ENCODE measurements around the gene PGAP3. TPM values are rescaled to one million over a fixed set of nuclear protein-coding genes. Genes with fewer than 3 reads are reported as not detected.
"Not testable (repeated sequence)": the region's sequence is repeated elsewhere in the genome, so short reads cannot be mapped to it uniquely, and the experiment has no call there.

Gene PGAP3
- total RNA-seq, 2 experiments from 2014 or later: 6.4 to 7.4 TPM

DNA sequence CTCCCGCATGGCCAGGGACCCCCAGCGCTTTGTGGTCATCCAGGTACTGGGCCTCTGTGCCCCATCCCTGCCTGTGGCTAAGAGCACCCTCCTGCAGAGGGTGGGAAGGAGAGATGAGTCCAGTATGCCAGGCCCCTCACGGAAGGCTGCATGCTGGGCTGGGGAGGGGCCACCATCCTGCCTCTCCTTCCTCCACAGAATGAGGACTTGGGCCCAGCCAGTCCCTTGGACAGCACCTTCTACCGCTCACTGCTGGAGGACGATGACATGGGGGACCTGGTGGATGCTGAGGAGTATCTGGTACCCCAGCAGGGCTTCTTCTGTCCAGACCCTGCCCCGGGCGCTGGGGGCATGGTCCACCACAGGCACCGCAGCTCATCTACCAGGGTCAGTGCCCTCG, 38.8 kb upstream of the PGAP3 start:
- POLR2A ChIA-PET: no interaction called here
- no peak overlapping the region for H3K27ac Mint-ChIP-seq
- H3K27me3 Mint-ChIP-seq: no peaks in the 10 kb centered on the region
- H3K9me3 Mint-ChIP-seq: no peaks in the 10 kb centered on the region
- peaks cover 17% of the 10 kb centered on the region for H3K4me1 Mint-ChIP-seq (ENCODE audit: low read depth)
- H3K36me3 Mint-ChIP-seq (ENCODE audit: low read depth): peaks cover 16% of the 10 kb centered on the region
- H3K4me3 Mint-ChIP-seq: no peak overlapping the region
- ATAC-seq: no peak
- no peak for DNase-seq
- CTCF ChIA-PET: no interaction called here
- TF ChIP-seq, protein P1, sequence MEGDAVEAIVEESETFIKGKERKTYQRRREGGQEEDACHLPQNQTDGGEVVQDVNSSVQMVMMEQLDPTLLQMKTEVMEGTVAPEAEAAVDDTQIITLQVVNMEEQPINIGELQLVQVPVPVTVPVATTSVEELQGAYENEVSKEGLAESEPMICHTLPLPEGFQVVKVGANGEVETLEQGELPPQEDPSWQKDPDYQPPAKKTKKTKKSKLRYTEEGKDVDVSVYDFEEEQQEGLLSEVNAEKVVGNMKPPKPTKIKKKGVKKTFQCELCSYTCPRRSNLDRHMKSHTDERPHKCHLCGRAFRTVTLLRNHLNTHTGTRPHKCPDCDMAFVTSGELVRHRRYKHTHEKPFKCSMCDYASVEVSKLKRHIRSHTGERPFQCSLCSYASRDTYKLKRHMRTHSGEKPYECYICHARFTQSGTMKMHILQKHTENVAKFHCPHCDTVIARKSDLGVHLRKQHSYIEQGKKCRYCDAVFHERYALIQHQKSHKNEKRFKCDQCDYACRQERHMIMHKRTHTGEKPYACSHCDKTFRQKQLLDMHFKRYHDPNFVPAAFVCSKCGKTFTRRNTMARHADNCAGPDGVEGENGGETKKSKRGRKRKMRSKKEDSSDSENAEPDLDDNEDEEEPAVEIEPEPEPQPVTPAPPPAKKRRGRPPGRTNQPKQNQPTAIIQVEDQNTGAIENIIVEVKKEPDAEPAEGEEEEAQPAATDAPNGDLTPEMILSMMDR (IDR thresholded peaks at IDR 0.05): no peak
- intact Hi-C loops (cut with micrococcal nuclease): no loop called here

DNA sequence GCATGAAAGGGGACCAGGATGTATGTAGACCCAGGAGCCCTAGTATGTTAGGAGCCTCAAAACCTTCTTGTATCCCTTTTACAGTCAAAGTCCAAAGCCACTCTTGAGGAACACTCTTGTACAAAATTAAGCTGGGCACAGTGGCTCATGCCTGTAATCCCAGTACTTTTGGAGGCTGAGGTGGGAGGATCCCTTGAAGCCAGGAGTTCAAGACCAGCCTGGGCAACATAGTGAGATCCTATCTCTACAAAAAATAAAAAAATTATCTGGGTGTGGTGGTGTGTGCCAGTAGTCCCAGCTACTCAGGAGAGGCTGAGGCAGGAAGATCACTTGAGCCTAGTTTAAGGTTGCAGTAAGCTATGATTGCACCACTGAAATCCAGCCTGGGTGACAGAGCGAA, 38.1 kb upstream of the PGAP3 start:
- intact Hi-C loops (cut with micrococcal nuclease); H3K4me3 Mint-ChIP-seq; H3K9me3 Mint-ChIP-seq; H3K27ac Mint-ChIP-seq; ATAC-seq; H3K27me3 Mint-ChIP-seq; DNase-seq: not testable (repeated sequence)
- H3K36me3 Mint-ChIP-seq (ENCODE audit: low read depth): peaks cover 16% of the 10 kb centered on the region
- ChIA-PET CTCF (interaction anchor here (0.8 to 1.1 kb wide), 2 partner anchors 57 to 103 kb away, joined by 4 read pairs; partner anchors contain the start of gene PNMT), POLR2A (interaction anchor here (0.7 to 1.6 kb wide), 3 partner anchors 26 to 37 kb away, joined by 3 read pairs; no protein-coding TSS in a partner anchor)
- H3K4me1 Mint-ChIP-seq (ENCODE audit: low read depth): peaks cover 17% of the 10 kb centered on the region

DNA sequence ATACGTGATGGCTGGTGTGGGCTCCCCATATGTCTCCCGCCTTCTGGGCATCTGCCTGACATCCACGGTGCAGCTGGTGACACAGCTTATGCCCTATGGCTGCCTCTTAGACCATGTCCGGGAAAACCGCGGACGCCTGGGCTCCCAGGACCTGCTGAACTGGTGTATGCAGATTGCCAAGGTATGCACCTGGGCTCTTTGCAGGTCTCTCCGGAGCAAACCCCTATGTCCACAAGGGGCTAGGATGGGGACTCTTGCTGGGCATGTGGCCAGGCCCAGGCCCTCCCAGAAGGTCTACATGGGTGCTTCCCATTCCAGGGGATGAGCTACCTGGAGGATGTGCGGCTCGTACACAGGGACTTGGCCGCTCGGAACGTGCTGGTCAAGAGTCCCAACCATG, 36.9 kb upstream of the PGAP3 start:
- peaks cover 14% of the 10 kb centered on the region for H3K4me1 Mint-ChIP-seq (ENCODE audit: low read depth)
- intact Hi-C loops (cut with micrococcal nuclease): no loop called here
- ChIA-PET CTCF (interaction anchor here (1.3 kb wide), 1 partner anchor 56 kb away, joined by 3 read pairs; the partner anchor contains the start of gene PNMT), POLR2A (interaction anchor here (0.9 to 1.6 kb wide), 2 partner anchors 27 to 36 kb away, joined by 3 read pairs; no protein-coding TSS in a partner anchor)
- H3K27ac Mint-ChIP-seq: no peak overlapping the region
- no peaks in the 10 kb centered on the region for H3K27me3 Mint-ChIP-seq
- H3K4me3 Mint-ChIP-seq: no peak overlapping the region
- ATAC-seq: no peak
- no peak for DNase-seq
- H3K9me3 Mint-ChIP-seq: no peaks in the 10 kb centered on the region
- peaks cover 16% of the 10 kb centered on the region for H3K36me3 Mint-ChIP-seq (ENCODE audit: low read depth)
- TF ChIP-seq, protein P1 (IDR thresholded peaks at IDR 0.05): no peak

DNA sequence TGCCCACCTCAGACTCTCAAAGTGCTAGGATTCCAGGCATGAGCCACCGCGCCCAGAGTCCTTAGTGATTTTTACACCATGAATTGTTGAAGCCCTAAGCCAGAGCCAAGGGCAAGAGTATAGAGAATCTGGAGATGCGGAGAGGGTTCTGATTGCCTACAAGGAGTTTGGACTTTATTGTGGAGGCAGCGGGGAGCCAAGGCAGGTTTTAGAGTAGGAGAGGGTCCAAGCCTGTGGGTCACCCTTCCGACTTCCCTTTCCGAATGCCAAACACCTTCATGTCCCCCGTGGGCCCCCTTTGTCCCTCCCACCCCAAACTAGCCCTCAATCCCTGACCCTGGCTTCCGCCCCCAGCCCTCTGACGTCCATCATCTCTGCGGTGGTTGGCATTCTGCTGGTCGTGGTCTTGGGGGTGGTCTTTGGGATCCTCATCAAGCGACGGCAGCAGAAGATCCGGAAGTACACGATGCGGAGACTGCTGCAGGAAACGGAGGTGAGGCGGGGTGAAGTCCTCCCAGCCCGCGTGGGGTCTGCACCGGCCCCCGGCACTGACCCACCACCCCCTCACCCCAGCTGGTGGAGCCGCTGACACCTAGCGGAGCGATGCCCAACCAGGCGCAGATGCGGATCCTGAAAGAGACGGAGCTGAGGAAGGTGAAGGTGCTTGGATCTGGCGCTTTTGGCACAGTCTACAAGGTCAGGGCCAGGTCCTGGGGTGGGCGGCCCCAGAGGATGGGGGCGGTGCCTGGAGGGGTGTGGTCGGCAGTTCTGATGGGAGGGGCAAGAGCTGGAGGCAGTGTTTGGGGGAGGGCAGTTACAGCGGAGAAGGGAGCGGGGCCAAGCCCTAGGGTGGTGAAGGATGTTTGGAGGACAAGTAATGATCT, 35.4 kb upstream of the PGAP3 start:
- POLR2A ChIA-PET: interaction anchor here (0.6 kb wide), 1 partner anchor 33 kb away, joined by 4 read pairs; no protein-coding TSS in a partner anchor
- intact Hi-C loops (cut with micrococcal nuclease): no loop called here
- peaks cover 2% of the 10 kb centered on the region for H3K4me1 Mint-ChIP-seq (ENCODE audit: low read depth)
- peaks cover 12% of the 10 kb centered on the region for H3K36me3 Mint-ChIP-seq (ENCODE audit: low read depth)
- TF ChIP-seq, protein P1 (IDR thresholded peaks at IDR 0.05): no peak
- CTCF ChIA-PET: no interaction called here
- H3K9me3 Mint-ChIP-seq: no peaks in the 10 kb centered on the region
- no peak overlapping the region for H3K27ac Mint-ChIP-seq
- no peaks in the 10 kb centered on the region for H3K27me3 Mint-ChIP-seq
- ATAC-seq (peak; percentile 69), DNase-seq (peak; percentile 26)
- no peak overlapping the region for H3K4me3 Mint-ChIP-seq

DNA sequence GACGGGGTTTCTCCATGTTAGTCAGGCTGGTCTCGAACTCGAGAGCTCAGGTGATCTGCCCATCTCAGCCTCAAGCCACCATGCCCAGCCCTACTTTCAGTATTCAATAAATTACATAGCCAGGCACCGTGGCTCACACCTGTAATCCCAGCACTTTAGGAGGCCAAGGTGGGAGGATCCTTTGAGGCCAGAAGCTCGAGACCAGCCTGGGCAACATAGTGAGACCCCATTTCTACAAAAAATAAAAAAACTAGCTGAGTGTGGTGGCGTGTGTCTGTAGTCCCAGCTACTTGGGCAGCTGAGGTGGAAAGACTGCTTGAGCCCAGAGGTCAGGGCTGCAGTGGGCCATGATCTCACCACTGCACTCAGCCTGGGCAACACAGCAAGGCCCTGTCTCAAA, 34.2 kb upstream of the PGAP3 start:
- no peak for ATAC-seq
- TF ChIP-seq, protein P1 (IDR thresholded peaks at IDR 0.05): no peak
- no peaks in the 10 kb centered on the region for H3K27me3 Mint-ChIP-seq
- ChIA-PET CTCF (no interaction called here), POLR2A (interaction anchor here (0.6 kb wide), 1 partner anchor 34 kb away, joined by 4 read pairs; no protein-coding TSS in a partner anchor)
- H3K36me3 Mint-ChIP-seq (ENCODE audit: low read depth): peaks cover 5% of the 10 kb centered on the region
- H3K4me1 Mint-ChIP-seq (ENCODE audit: low read depth): peaks cover 2% of the 10 kb centered on the region
- H3K4me3 Mint-ChIP-seq: no peak overlapping the region
- intact Hi-C loops (cut with micrococcal nuclease): no loop called here
- H3K27ac Mint-ChIP-seq: no peak overlapping the region
- H3K9me3 Mint-ChIP-seq: no peaks in the 10 kb centered on the region
- no peak for DNase-seq

Measured in activated CD8-positive, alpha-beta T cell treated with anti-CD3 and anti-CD28 coated beads for 36 hours (primary cell).